Uterus (tissue), 4 donors: ENCODE data around the gene IL17D. TPM values are rescaled to one million over a fixed set of nuclear protein-coding genes. Genes with fewer than 3 reads are reported as not detected.
"Not testable (repeated sequence)": the region's sequence is repeated elsewhere in the genome, so short reads cannot be mapped to it uniquely, and the experiment has no call there.

Experiments
- DNase-seq, 2 donors: peaks; one replicate each; pipeline ENCODE4 v3.0.0-alpha.2; 2019 to 2020
- H3K27ac ChIP-seq, 2 donors: fragments of 200-600 bp; sonication (generic); 1 replicate in 1 of 2; 2 replicates in 1 of 2; pipeline ENCODE4 v1.5.1; 2016 to 2018
- H3K27me3 ChIP-seq, 2 donors: fragments of 200-600 bp; sonication (generic); one replicate each; pipeline ENCODE4 v1.5.1; 2018 to 2019; ENCODE audit warnings: control low read depth in 1 of 2
- H3K36me3 ChIP-seq, 2 donors: fragments of 200-600 bp; sonication (generic); one replicate each; pipeline ENCODE4 v1.5.1; 2019; ENCODE audit warnings: control low read depth in 1 of 2
- H3K4me1 ChIP-seq, 2 donors: fragments of 200-600 bp; sonication (generic); one replicate each; pipeline ENCODE4 v1.5.1; 2018 to 2019; ENCODE audit warnings: control low read depth in 1 of 2
- H3K4me3 ChIP-seq, 2 donors: fragments of 200-600 bp; sonication (generic); 1 replicate in 1 of 2; 2 replicates in 1 of 2; pipeline ENCODE4 v1.5.1; 2018 to 2019; ENCODE audit warnings: mild to moderate bottlenecking in 1 of 2
- H3K9me3 ChIP-seq, 2 donors: fragments of 200-600 bp; sonication (generic); one replicate each; pipeline ENCODE4 v1.5.1; 2019; ENCODE audit warnings: control low read depth in 1 of 2
- CTCF ChIP-seq, 4 experiments: fragments of 200-600 bp in 2 of 4; fragments of 450-650 bp in 2 of 4; sonication (generic) in 2 of 4; IDR thresholded peaks; one replicate each; pipeline ENCODE4 v1.5.1; 2016 to 2019; ENCODE audit warnings: antibody characterized with exemption in 4 of 4, mild to moderate bottlenecking in 2 of 4, moderate library complexity in 1 of 4
- POLR2A ChIP-seq, 2 donors: fragments of 450-650 bp; IDR thresholded peaks; one replicate each; pipeline ENCODE4 v1.6.1; 2016; ENCODE audit warnings: antibody characterized with exemption in 2 of 2, mild to moderate bottlenecking in 1 of 2, moderate library complexity in 1 of 2
- intact Hi-C: fragments of 100-400 bp; cut with DNase I; formaldehyde crosslinking; loops from one replicate; pipeline ENCODE4 v1.15.1; 2023; ENCODE audit warnings: low total_unique reads
- total RNA-seq, 4 donors: library from RNA; depleted of rRNA in 3 of 4; stranded (reverse); fragments of >200 nt in 3 of 4; gene quantifications; one replicate each; pipeline versions ENCODE4 v1.1.0 to v1.2.4, GENCODE V29; 2014 to 2023
- donor health status: DM: yes; HTN: yes; CAD: no.

The IL17D gene
- total RNA-seq, 4 donors from 2014 or later, result 2.7 to 5.6 TPM; not detected in 2

- Histone ChIP-seq H3K36me3 (no peaks in the 10 kb centered on the region), H3K27me3 (no peaks in the 10 kb centered on the region), H3K9me3 (no peaks in the 10 kb centered on the region), H3K27ac (no peak overlapping the region), H3K4me3 (no peak overlapping the region), H3K4me1 (no peaks in the 10 kb centered on the region)
- no peak for DNase-seq
- intact Hi-C loops, result no loop called here
- TF ChIP-seq POLR2A (IDR thresholded peaks at IDR 0.05), result no peak
Observed at GRCh38 chr13:20667857-20668437, 35.6 kb upstream of the IL17D start.

- TF ChIP-seq POLR2A (IDR thresholded peaks at IDR 0.05) (no peak), CTCF (IDR thresholded peaks at IDR 0.05) (no peak)
Observed at GRCh38 chr13:20669162-20669561, 34.3 kb upstream of the IL17D start.

GRCh38 chr13:20671789-20672188 lies 31.7 kb upstream of the IL17D start:
- Histone ChIP-seq H3K4me1 (no peaks in the 10 kb centered on the region), H3K4me3 (no peak overlapping the region), H3K27me3 (no peaks in the 10 kb centered on the region), H3K36me3 (no peaks in the 10 kb centered on the region), H3K27ac (no peak overlapping the region), H3K9me3 (no peaks in the 10 kb centered on the region)
- DNase-seq, result no peak
- no peak for TF ChIP-seq CTCF (IDR thresholded peaks at IDR 0.05)
- no peak for TF ChIP-seq POLR2A (IDR thresholded peaks at IDR 0.05)
- intact Hi-C loops, result no loop called here

More at GRCh38 chr13:20669162-20669561, 34.3 kb upstream of the IL17D start:
- H3K36me3 ChIP-seq, result no peaks in the 10 kb centered on the region
- H3K27me3 ChIP-seq, result no peaks in the 10 kb centered on the region
- no peaks in the 10 kb centered on the region for H3K9me3 ChIP-seq
- no peak overlapping the region for H3K4me3 ChIP-seq
- H3K27ac ChIP-seq, result no peak overlapping the region
- no peak for DNase-seq
- intact Hi-C loops, result no loop called here
- no peaks in the 10 kb centered on the region for H3K4me1 ChIP-seq

GRCh38 chr13:20672772-20673171 lies 30.7 kb upstream of the IL17D start:
- no peak for DNase-seq
- no peaks in the 10 kb centered on the region for H3K4me1 ChIP-seq
- no peaks in the 10 kb centered on the region for H3K36me3 ChIP-seq
- no peak for TF ChIP-seq POLR2A (IDR thresholded peaks at IDR 0.05)
- no peak for TF ChIP-seq CTCF (IDR thresholded peaks at IDR 0.05)
- H3K4me3 ChIP-seq, result no peak overlapping the region
- no peaks in the 10 kb centered on the region for H3K27me3 ChIP-seq
- no peaks in the 10 kb centered on the region for H3K9me3 ChIP-seq
- intact Hi-C loops, result no loop called here
- no peak overlapping the region for H3K27ac ChIP-seq

GRCh38 chr13:20673715-20674114 lies 29.8 kb upstream of the IL17D start:
- intact Hi-C loops, result no loop called here
- no peaks in the 10 kb centered on the region for H3K4me1 ChIP-seq
- H3K9me3 ChIP-seq, result no peaks in the 10 kb centered on the region
- no peak for TF ChIP-seq CTCF (IDR thresholded peaks at IDR 0.05)
- no peak for TF ChIP-seq POLR2A (IDR thresholded peaks at IDR 0.05)
- H3K36me3 ChIP-seq, result no peaks in the 10 kb centered on the region
- no peak overlapping the region for H3K27ac ChIP-seq
- no peaks in the 10 kb centered on the region for H3K27me3 ChIP-seq
- H3K4me3 ChIP-seq, result no peak overlapping the region
- DNase-seq, result no peak

GRCh38 chr13:20676213-20676612 lies 27.3 kb upstream of the IL17D start:
- intact Hi-C loops, result no loop called here
- Histone ChIP-seq H3K9me3 (no peaks in the 10 kb centered on the region), H3K4me3 (no peak overlapping the region), H3K27me3 (no peaks in the 10 kb centered on the region), H3K27ac (no peak overlapping the region), H3K4me1 (no peaks in the 10 kb centered on the region), H3K36me3 (no peaks in the 10 kb centered on the region)
- DNase-seq, result no peak
- TF ChIP-seq POLR2A (IDR thresholded peaks at IDR 0.05) (no peak), CTCF (IDR thresholded peaks at IDR 0.05) (no peak)

- H3K27ac ChIP-seq, H3K27me3 ChIP-seq, intact Hi-C loops, H3K4me1 ChIP-seq, H3K9me3 ChIP-seq, DNase-seq, H3K4me3 ChIP-seq, H3K36me3 ChIP-seq: not testable (repeated sequence)
Observed at GRCh38 chr13:20678606-20679005, 24.9 kb upstream of the IL17D start.
